Skin epidermis (tissue), 12 donors: Measurements from ENCODE around the gene TAF8.

Source experiments
- H3K27ac ChIP-seq, 21 experiments: fragments of 200-600 bp; sonication (generic) in 11 of 21; one replicate each; pipeline ENCODE4 v1.5.0; 2020; ENCODE audit warnings: mild to moderate bottlenecking in 3 of 21, inconsistent platforms in 2 of 21, moderate library complexity in 2 of 21
- H3K4me3 ChIP-seq, 7 experiments: fragments of 200-600 bp; sonication (generic) in 2 of 7; one replicate each; pipeline ENCODE4 v1.5.0; 2020; ENCODE audit warnings: inconsistent platforms in 2 of 7, mild to moderate bottlenecking in 2 of 7, moderate library complexity in 1 of 7

TAF8 gene

DNA sequence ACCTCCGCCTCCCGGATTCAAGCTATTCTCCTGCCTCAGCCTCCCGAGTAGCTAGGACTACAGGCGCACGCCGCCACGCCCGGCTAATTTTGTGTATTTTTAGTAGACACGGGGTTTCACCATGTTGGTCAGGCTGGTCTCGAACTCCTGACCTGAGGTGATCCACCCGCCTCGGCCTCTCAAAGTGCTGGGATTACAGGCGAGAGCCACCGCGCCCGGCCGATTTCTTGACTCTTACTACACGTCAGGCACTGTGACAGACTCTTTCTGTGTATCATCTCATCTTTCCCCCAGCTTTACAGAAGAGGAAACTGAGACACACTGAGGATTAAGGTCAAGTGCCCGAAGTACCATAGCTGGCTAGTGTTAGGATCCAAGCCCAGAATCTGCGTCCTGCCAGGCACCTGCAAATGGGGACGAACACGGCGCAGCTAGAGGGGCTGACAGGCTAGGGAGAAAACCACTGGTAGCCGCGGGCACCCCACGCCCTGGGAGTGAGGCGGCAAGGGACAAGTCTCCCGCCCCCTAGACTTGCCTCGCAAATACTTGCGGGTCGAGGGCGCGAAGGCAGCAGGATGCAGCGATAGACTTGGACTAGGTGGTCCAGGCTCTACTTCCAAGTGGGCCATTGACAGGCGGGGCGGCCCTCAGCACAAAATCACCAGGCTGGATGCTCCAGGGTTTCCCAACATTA lies 1.1 kb upstream of the TAF8 start:
- H3K27ac ChIP-seq: peak overlapping the region; percentile 20 to 98 (median 83)
- H3K4me3 ChIP-seq: peak overlapping the region; percentile 52 to 72 (median 65)

GRCh38 chr6:42049948-42050296 lies 402 bp upstream of the TAF8 start:
- peak overlapping the region; percentile 41 to 58 (median 55) for H3K4me3 ChIP-seq

GRCh38 chr6:42051268-42051653 lies 937 bp downstream of the TAF8 start:
- H3K27ac ChIP-seq: peak overlapping the region in 13 of 21 experiments; percentile 53 to 98 (median 90)
- H3K4me3 ChIP-seq: peak overlapping the region; percentile 41 to 58 (median 55)

More at GRCh38 chr6:42049948-42050296, 402 bp upstream of the TAF8 start:
- peak overlapping the region in 18 of 21 experiments; percentile 25 to 98 (median 90) for H3K27ac ChIP-seq

GRCh38 chr6:42053601-42054000 lies 3.3 kb downstream of the TAF8 start:
- no peak overlapping the region for H3K4me3 ChIP-seq
- H3K27ac ChIP-seq: no peak overlapping the region

GRCh38 chr6:42059743-42060142 lies 9.4 kb downstream of the TAF8 start:
- H3K4me3 ChIP-seq: no peak overlapping the region
- no peak overlapping the region for H3K27ac ChIP-seq

DNA sequence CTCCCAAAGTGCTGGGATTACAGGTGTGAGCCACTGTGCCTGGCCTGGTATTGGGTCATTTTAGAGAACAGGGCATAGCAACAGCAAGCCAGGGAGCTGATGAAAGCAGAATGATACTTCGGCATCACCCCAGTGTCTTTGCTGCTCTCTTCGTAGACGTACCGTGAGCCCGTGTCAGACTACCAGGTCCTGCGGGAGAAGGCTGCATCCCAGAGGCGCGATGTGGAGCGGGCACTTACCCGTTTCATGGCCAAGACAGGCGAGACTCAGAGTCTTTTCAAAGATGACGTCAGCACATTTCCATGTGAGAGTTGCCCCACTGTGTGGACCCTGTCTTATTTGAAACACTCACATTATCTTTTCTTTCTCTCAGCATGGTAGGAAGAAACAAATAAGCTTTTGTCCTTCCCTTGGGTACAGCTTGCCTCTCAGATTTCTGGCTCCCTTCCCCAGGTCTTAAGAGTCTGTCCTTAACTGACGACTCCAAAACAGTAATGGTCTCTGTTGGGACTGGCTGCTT lies 15.9 kb downstream of the TAF8 start:
- Histone ChIP-seq H3K4me3 (no peak overlapping the region), H3K27ac (no peak overlapping the region)

DNA sequence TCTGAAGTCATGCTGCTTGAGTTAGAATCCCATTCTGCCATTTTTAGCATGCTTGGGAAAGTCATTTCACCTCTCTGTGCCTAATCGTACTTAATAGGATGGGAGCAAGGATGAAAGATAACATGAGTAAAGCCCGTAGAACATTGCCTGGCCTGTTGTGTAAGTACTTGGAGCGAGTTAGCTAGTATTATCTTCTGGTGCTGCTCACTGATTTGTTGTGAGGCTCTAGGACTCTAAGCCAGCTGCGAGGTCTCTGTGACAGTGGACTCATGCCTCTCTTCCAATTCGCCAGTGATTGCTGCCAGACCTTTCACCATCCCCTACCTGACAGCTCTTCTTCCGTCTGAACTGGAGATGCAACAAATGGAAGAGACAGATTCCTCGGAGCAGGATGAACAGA lies 17.8 kb downstream of the TAF8 start:
- no peak overlapping the region for H3K27ac ChIP-seq

DNA sequence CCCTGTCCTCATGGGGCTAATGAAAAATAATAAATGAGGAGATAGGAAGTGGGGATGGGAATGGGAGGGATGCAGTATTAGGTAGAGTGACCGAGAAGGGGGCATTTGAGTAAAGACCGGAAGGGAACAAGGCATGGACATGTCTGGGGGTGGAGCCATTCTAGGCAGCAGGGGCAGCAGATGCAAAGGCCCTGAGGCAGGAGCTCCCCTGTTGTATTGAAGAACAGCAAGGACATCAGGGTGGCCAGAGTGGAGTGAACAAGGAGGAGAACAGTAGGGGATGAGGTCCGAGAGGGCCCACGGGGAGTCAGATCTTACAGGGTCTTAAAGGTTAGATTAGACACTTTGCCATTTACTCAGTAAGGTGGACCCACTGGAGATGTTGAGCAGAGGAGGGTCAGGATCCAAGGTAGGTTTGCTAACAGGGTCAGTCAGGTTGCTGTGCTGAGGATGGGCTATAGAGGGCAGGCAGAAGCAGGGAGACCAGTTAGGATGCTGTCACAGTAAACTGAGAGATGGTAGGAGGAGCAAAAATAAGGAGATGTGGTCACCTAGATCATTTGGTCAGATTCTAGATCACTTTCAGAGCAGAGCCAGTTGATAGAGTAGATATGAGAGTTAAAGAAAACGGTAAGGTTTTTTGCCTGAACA lies 18.7 kb downstream of the TAF8 start:
- H3K27ac ChIP-seq: no peak overlapping the region
- no peak overlapping the region for H3K4me3 ChIP-seq

More for the DNA sequence above, 17.8 kb downstream of the TAF8 start:
- H3K4me3 ChIP-seq: no peak overlapping the region

- Histone ChIP-seq H3K4me3 (no peak overlapping the region), H3K27ac (no peak overlapping the region)
These were observed 21.7 kb downstream of the TAF8 start for GRCh38 chr6:42071881-42072583.

DNA sequence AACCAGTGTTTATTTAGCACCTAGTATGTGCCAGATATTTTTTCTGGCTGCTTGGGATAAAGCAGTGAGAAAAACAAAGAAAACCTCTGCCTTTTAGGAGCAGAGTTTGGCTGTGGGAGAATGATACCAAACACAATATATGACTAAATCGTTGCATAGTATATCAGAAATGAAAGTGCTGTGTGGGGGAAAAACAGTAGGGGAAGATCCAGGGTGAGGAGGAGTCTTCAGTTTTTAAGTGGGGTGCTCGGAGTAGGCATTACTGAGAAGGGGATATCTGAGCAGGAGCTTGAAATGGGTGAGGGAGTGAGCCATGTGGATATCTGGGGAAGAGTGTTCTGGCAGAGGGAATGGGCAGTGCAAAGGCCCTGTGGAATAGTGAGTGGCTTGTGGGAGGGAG lies 23.0 kb downstream of the TAF8 start:
- Histone ChIP-seq H3K4me3 (no peak overlapping the region), H3K27ac (no peak overlapping the region)

DNA sequence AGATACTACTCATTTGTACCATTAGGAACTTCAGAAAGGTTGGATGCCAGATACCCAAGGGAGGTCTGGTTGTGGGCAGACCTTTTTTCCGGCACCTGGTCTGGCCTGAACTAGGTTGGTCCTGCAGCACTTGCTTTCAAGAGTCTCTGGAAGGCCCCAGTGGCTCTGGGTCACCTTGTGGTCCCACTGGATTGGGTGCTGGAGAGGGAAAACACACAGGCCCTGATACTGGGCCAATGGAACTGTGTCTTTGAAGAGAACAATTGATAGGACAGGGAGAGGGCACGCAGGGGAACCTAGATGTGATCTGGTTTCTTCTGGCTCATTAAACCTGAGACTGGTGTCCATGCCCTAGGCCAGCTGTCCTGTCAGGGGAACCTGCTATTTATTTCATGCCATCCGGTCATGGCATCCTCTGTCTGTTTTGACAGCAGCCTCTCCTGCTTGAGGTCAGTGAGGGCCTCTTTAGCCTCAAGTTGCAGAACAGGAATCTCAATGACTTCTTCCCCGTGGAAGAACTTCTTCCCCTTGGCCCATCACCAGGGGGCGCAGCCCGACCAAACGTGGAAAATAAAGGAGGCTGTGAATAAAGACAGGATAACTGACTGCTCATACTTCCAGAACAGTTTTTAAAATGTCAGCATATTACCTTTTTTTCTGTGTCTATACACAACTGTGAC lies 25.0 kb downstream of the TAF8 start:
- Histone ChIP-seq H3K27ac (no peak overlapping the region), H3K4me3 (no peak overlapping the region)

DNA sequence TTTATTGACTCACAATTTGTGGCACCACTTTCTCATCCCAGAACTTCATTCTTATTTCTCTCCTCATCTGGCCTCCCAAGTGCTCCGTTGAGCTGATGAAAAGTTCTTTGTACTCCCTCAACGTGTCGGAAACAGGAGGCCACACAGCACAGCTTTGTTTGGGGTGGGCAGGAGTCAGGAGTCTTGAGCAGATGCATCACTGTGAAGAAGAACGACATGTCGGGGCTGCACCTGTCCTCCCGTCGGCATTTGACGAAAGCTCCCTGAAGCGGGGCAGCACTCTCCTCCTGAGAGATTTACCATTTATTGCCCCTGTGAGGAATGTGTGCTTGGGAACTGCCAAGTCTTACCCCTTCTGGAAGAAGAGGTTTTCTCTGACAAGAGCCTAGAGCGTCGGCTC lies 28.1 kb downstream of the TAF8 start:
- Histone ChIP-seq H3K27ac (no peak overlapping the region), H3K4me3 (no peak overlapping the region)

DNA sequence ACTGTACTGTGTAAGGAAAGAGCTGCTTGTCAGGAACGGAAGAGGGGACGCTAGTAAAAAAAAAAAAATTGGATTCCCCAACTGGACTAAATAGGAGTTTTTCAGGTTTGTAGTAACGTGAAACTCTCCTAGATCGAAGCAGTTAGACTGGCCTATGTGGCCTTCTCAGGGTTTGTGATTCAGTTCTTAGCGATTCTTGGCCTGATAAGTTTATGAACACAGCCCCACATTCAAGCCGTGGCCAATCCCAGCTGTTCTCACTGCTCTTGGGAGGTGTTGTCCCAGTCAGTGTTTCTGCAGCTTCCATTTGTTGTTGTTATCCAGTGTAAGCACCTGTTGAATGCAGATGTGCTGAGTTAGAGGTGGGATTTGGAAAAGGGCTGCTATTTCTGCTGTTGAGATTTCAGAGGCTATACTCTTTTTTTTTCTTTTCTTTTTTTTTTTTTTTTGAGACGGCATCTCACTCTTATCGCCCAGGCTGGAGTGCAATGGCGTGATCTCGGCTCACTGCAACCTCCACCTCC lies 29.7 kb downstream of the TAF8 start:
- no peak overlapping the region for H3K27ac ChIP-seq
- H3K4me3 ChIP-seq: no peak overlapping the region

GRCh38 chr6:42083530-42083929 lies 33.2 kb downstream of the TAF8 start:
- H3K27ac ChIP-seq: no peak overlapping the region
- no peak overlapping the region for H3K4me3 ChIP-seq

DNA sequence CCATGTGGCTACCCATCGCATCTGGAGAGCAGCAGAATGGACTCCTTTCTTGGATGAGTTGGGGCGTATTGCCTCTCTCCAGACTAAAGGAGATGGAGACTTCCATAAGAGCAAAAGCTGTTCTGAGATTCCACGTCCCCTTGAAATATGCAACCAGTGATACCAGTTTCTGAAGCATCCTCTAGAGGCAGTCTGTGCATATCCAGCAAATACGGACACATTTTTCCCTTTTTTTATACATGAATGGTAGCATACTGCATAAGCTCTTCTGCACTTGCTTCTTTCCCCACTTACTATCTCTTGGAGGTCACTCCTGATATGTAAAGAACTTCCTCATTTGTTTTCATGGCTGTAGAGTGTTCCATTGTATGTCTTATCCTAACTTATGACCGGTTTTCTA lies 34.6 kb downstream of the TAF8 start:
- H3K4me3 ChIP-seq: no peak overlapping the region
- no peak overlapping the region for H3K27ac ChIP-seq

DNA sequence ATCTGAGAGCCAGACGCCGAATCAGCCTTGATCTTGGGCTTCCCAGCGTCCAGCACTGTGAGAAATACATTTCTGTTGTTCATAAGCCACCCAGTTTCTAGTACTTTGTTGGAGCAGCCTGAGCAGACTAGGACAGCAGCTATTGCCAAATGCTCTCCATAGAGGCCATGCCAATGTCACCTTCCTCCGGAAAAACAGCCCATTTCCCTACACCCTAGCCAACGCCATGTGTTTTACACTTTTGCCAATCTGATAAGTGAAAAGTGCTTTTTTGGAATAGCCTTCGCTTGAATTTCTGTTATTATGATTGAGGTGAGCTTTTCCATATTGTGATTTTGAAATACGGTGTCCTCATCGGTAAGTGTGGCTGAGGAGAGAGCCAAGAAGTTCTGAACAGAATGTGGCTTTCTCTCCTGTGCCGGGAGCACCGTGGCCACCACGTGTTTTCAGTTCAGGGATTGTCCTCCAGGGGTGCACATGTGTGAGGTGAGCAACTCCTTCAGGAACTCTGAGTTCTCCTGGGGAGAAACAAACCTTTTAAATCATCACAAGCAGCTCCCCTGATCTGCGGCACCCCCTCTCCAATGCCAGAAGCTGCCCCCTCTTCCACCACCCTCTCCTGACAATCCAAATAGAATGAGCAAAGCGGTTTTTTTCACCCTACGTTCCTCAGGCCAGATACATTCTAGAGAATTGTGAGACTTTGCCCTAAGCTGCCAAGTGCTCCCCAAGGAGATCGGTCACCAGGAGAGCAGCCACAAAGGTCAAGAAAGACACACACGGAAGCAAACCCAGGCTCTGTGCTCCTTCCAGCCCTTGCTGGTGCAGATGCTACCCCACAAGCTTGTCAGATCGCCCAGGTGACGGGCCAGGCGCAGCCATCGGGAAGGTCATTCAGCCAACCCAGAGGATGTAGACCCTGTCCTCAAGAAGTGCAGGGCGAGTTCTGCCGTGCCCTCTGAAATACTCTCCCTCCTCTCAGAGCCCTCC lies 36.0 kb downstream of the TAF8 start:
- no peak overlapping the region for H3K27ac ChIP-seq
- no peak overlapping the region for H3K4me3 ChIP-seq

- H3K27ac ChIP-seq: no peak overlapping the region
- no peak overlapping the region for H3K4me3 ChIP-seq
These were observed 37.8 kb downstream of the TAF8 start for GRCh38 chr6:42088101-42088591.

DNA sequence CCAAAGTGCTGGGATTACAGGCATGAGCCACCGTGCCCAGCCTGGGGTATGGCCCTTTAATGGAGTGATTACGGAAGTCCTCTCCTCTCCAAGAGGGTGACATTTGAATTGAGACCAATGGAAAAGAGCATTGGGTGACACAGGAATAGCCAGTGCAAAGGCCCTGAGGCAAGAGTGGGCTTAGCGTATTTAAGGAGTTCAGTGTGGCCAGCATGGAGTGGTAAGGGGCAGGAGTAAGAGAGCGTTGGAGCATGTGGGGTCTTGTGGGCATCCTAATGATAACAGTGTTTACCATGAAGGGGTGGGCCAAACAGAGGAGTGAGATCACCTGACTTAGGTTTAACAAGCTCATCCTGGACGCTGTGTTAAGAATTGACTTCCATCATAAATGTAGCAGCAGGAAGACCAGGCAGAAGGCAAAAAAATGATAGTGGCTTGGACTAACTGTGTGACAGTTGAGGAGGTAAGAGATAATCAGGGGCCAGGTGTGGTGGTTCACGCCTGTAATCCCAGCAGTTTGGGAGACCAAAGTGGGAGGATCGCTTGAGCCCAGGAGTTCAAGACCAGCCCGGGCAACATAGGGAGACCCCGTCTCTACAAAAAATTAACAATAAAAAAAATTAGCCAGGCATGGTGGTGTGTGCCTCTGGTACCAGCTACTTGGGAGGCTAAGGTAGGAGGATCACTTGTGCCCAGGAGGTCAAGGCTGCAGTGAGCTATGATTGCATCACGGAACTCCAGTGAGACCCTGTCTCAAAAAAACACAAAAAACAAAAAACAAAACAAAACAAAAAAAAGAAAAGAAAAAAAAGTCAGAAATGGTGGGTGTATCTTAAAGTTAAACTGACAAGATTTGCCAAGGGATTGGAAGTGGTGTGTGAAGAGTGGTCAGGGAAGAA lies 40.7 kb downstream of the TAF8 start:
- Histone ChIP-seq H3K4me3 (no peak overlapping the region), H3K27ac (no peak overlapping the region)
